Stimulated activated CD8-positive, alpha-beta memory T cell treated with anti-CD3 and anti-CD28 coated beads, Interleukin-7, amount 100 ng/mL, for 24 hours (primary cell): Measurements from ENCODE around the gene HEY2.

ENCODE experiments used
- DNase-seq: peaks from one replicate; pipeline ENCODE4 v3.0.0-alpha.2; 2020; ENCODE audit warnings: low read depth

Gene HEY2

DNA sequence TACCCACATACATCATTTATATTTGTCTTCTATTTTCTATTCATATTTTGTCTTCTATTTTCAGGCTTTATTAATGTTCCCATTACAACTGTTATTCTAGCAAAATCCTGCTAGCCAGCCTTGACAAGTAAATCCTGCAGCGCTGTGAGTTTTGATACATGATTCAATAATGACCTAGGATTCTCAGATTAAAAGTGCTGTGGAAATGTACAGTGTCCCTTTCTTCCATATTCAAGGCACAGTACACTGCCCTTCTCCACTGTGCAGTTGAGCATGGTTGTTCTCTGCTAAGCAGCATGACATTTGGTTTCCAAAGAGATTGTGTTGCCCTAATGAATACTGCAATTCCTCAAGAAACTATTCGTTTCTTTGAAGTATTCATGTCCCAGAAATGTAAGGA is 5.8 kb upstream of the HEY2 start:
- no peak for DNase-seq

DNA sequence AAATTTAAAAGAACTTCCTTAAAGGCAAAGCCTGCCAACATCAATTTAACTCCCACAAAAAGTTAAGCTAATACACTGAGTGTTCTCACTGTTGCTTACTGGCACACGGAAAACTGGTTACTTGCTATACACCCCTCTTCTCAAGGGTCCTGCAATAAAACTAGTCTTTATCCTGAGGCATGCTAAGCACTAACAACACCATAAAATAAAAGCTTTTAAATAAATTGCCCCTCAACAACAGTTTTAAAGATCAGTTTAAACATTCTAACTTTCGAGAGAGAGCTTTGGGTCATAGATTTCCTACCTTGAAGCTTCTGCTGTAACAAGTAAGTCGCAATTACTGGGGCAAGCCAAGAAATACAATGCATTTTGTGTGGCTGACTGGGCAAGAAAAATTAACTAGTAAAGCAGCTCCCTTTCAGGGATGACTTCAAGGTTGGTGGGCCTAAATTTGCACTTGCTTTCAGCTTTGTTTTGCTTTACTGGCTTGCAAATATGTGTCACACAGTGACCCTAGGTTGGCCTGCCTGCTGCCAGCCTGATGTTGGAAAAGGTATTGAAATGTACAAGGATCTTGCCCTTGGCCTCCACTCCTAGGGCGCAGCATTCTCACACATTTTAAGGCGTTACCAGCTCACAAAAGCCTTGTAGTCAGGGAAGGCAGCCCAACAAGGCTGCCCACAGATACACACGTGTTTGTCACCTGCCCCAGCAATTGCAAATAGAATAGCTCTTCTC is 4.0 kb upstream of the HEY2 start:
- DNase-seq, result no peak

DNA sequence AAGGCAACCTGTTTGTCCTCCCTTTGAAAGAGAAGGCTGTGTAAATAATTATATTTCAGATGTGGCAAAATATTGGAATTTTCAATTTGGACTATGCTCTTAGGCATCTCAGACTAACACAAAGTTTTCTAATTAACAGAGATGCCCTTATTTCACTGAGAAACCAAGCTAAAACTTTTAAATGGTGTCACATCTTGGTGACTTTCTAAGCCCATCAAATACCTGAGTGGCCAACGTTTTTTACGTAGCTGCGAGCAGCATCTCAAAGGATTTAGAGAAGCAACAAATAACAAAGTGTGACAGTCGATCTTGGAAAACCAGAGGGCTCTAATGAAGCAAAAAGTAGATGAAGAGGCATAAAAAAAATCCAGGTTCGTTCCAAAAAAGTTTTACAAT is 3.4 kb upstream of the HEY2 start:
- no peak for DNase-seq

DNA sequence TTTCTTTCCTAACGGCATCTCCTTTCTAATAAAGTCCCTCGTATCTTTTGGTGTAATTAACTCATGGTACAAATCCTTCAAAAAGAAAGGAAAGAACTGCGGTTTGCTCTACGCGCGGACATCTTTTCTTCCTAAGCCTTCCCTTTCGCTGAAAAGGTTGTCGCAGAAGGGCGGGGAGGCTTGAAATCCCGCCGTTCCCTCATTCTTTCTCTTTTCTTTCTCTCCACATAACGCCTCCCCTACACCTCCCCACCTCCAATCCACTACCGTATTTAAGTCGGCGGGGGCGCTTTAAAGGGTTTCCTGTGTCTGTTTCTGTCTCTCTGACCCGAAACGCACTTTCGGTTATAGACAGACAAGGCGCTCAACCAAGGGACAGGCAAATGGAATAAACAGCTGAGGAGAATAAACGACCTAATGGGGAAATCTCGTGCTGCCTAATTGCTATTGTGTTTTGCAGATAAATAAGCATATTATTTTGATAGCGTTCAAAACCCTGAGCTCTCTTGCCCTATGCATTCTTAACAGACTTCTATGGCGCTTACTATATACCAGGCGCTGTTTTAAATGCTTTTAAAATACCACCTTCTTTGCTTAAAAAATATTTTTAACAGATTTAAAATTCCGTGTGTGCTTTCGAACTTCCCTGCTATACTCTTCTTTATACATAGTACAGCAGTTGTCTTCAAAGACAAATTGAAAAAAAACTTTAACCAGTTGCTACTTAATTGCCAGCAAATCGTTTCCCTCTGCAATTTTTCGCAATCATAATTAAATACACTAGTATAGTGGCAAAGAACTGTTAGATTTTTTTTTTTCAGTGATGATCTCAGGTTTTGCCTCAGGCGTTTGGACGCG is 2.5 kb upstream of the HEY2 start:
- no peak for DNase-seq

DNA sequence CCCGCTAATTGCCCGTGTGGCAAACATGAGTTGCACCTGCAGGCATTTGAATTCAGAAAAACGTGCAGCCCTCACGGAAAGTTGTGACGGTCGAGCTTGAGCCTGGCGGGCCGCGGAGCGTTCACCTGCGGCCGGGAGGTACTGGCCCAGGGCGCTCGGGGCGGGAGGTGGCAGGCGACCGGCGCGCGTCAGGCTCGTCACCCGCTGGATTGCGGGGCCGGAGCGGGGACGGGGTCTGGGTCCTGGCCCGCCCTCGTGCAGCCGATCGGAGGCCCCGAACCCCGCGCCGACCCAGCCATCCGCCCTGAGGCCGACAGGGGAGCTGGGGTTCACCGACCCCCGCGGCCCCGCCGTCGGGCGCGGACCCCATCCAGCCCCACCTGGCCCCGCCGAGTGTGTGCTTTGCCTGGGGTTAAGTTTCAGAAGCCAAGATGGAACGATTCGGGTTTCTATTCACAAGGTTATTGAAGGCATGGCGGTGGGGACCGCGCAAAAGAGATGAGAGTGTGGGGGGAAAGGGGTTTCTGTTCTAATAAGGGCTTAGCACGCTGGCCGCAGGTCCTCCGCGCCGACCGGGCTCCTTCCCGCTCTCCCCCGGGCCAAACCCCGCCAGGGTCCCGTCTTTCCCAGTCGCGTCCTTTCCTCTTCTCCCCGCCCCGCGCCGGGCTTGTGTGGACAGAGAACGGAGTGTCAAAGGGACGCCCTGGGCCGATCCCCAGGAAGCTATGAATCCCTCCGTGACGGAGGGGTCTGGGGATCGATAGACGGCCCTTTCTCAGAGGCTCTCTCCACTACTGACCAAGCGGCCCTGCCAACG is 1.6 kb upstream of the HEY2 start:
- no peak for DNase-seq

DNA sequence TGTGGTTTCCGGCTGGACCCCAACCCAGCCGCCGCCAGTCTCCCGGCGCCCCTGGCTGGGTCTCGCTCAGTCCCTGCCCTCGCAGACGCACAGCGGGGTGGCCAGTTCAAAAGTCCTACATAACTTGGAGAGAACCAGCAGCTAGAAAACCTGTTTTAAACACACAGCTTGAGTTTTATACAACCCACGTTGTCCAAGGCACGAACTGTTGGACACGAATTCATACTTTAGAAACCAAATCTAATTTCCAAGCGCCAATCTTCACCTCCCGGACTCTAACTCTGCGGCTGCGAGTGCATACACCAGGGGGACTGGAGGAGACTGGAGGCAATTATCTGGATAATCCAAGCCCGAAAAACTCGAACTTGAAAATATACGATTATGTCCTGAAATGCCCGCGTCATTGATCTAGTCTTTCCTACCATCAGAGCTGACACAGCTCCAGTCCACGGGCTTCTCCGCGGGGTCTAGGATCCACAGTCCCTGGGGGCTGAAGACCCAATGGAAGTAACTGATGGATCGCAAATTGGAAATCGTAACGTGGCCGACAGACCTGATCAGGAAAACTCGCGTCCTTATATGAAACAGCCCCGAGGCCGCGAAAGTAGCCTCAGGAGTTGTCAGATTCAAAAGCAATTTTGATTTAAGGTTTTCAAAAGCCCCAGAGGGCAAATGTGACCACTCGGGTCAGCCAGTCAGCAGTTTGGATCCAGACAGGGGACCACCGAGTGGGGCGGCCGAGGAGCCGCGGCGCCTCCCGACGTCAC is 843 bp upstream of the HEY2 start:
- no peak for DNase-seq

DNA sequence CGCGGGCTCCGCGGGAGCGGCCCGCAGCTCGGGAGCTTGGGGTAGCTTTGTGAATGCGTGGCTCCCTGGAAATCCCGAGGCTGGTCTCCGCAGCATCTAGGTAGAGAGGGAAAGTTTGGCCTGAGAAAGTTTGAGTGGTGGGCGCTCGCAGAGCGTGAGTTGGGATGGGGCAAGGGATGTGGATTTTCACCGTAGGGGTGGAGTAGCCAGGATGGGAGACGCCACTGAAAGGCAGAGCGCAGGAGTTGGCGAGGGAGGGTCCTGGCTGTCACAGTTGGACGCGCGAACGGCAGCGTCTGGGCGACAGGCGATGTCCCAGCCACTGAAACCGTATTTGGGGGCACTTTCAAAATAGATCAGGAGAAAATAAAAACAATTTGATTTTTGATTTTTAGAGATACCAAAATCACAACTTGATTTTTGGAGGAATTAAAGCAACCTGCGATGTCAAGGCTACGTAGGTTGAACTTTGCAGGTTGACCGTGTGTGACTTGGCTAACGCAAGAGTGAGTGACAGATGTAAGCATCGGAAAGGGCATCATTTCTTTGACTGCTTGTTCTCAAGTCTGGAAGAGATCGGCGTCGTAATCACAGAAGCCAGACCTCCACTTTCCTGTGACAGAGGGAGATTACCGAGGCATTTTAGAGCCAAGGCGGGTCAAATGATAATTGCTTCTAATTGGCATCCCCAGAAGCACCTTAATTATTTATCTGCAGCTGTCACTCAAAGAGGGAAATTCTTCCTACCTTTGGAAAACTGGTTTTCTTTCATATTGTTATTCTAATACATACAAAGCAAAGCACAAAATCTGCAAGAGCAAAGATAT is 646 bp downstream of the HEY2 start:
- no peak for DNase-seq

DNA sequence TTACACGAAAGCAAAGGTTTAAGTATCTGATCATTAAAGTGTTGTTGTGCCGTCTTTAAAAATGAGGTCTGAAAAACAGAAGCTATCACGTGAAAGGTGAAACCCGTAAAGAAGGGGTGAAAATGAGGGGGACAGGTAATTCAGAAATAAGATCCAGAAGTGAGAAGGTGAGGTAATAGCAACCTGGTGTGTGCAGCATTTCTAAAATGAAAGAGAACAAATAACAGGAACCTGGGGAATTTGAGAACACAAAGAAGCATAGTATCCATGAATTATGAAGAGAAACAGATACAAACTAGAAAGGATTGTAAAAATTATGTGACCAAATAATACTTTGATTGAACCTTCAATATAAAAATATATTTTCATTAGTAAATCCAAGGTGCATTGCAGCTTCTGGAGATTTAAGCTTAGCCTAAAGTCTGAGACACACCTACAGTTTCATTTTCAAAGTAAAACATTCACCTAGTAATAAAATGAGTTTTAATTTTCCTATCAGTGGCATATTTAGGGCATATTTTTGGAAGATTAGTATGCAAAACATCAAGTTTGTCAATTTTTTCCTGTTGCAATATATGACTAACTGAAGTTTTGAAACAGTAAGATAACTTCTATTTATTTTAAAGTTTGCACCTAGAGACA is 1.4 kb downstream of the HEY2 start:
- DNase-seq, result no peak

DNA sequence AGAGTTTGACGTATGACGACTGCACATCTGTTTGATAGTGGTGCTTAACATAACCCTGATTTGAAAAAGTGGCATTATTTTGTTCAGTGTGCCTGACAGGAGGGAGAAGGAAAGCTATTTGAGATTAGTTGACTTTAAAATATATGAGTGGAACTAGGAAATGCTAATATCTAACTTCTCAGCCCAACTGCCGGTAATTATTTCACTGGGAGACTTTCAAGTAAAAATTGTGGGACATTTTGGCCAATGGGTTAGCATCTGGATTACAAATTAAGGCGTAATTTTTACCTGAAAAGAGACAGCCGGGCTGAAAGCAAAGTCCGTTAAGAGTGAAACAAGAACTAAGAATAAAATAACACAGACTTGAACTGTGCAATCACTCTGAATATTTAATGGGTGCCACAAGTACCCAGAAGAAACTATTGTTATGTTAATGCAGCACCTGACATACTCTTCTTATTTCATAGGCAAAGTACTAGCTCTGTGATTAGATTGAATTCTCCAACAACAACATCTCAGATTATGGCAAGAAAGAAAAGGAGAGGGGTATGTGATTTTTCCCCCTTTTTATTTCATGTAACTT is 2.0 kb downstream of the HEY2 start:
- no peak for DNase-seq

DNA sequence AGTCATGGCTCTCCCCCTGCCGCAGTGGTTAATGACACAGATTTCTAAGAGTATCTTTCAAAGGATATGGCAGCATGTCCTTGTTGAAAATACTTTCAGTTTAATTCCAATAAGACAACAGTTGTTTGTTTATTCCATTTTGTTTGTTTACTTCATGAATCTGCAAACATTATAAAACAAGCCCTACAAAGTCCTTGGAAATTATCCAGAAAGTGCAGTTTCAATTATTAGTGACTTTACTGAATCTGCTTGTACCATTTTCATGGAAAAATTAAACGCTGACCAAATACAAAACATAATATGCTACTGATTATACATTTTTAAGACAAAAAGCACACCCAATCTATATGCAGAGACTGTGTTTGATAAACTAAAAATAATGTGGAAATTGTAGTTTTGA is 3.3 kb downstream of the HEY2 start:
- DNase-seq, result no peak

DNA sequence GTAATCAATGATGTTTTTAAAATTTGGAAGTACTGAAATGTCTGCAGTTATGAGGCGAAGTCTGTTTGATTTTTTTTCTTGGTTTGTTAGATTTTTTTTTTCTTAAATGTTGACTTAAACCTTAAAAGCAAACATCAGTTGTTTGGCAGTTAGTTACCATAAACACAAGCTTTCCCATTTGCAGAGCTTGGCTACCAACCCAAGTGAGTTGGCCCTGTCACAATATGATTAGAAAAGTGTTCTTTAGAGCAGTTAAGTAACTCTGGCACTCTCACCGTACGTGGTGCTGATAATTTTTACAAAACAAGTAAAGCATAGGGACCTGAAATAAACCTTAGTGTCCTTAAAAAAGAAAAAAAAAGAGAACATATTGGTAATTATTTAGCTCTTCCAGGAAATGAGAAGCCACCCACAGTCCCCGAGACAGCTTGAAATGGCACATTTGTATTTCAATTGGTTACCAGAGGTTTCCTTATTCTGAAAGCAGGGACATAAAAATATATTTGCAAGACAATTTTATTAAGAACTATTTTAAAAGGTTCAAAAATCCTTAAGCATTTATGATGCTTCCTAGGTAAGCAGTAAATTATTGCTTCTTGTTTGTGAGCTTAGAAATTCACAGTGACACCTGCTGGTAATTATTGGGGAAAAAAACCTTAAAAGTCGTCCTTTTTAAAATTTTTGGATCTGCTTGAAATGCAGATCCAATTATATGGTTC is 3.9 kb downstream of the HEY2 start:
- no peak for DNase-seq

DNA sequence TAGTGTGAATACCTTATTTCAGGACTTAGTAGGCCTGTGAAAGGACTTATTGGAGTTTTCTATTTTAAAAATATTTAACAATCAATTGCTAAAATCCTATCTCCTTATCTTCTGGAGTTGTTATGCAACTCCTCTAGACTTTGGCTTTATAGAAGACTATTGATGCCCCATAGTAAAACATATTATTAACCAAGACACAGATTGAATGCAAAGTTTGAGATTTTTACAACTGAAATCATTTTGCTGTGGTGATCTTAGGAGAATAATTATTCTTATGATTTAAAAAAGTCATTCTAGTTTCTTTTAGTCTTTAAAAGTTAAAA is 4.5 kb downstream of the HEY2 start:
- DNase-seq, result no peak

DNA sequence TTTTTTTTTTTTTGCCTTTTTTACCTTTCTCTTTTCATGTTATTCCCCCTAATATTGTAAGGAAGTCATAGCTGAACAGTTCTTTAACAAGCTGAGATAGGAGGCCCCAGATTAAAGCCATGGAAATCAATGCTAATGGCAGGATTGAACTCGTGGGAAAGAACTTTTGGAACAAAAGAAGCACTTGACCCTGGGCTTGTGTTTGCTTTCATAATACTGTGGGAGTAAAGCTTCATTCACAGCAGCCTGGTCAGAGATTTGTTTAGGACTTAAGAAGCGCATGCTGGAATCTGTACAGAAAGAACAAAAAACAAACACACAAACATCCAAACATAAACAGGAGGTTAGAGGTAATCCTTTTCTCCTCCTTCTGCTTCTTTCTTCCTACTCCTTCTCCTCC is 5.1 kb downstream of the HEY2 start:
- DNase-seq, result no peak

DNA sequence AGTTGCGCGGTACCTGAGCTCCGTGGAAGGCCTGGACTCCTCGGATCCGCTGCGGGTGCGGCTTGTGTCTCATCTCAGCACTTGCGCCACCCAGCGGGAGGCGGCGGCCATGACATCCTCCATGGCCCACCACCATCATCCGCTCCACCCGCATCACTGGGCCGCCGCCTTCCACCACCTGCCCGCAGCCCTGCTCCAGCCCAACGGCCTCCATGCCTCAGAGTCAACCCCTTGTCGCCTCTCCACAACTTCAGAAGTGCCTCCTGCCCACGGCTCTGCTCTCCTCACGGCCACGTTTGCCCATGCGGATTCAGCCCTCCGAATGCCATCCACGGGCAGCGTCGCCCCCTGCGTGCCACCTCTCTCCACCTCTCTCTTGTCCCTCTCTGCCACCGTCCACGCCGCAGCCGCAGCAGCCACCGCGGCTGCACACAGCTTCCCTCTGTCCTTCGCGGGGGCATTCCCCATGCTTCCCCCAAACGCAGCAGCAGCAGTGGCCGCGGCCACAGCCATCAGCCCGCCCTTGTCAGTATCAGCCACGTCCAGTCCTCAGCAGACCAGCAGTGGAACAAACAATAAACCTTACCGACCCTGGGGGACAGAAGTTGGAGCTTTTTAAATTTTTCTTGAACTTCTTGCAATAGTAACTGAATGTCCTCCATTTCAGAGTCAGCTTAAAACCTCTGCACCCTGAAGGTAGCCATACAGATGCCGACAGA is 9.9 kb downstream of the HEY2 start:
- DNase-seq, result no peak

DNA sequence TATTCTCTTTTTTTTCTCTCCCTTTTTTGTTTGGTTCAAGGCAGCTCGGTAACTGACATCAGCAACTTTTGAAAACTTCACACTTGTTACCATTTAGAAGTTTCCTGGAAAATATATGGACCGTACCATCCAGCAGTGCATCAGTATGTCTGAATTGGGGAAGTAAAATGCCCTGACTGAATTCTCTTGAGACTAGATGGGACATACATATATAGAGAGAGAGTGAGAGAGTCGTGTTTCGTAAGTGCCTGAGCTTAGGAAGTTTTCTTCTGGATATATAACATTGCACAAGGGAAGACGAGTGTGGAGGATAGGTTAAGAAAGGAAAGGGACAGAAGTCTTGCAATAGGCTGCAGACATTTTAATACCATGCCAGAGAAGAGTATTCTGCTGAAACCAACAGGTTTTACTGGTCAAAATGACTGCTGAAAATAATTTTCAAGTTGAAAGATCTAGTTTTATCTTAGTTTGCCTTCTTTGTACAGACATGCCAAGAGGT is 10.6 kb downstream of the HEY2 start:
- no peak for DNase-seq

DNA sequence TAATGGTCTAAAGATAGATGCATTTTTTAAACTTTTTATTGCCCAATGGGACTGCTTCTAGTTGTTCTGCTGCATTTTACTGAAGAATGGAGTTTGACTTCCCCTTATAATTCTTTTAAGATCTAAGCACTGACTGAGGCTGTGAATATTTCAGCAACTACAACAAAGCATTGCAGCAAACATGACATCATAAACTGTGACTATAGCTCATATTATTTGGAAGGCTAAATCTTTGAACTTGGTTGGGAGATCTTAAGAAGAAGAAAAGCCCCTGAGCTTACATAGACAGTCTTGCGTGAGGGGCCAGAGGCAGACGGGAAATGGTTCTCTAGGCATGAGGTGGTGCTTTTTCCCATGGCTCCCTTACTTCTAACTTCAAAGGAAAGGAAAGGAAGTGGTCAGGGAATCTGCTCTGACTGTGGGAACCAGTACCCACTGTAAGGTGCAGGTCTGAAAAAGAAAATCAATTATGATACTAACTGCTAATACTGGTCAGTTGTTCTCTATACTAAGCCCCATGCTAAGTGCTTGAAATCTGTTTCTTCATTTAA is 14.8 kb downstream of the HEY2 start:
- no peak for DNase-seq

DNA sequence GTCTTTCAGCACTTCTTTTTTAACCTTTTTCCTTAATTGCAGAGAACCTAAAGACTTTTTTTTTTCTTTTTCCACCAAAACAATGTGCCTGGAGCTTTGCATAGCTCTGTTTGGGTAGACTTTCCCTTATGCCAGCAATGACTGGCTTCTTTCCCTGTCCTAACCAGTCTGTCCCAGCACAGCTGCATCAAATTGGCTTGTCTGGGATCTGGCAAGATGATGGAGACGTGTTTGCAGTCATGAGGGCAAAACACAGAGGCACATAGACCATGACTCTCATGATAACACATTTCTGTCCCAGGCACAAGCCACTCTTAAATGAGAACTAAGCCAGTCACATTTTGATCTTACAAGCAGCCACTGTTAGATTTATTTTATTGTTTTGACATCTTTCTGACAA is 16.5 kb downstream of the HEY2 start:
- no peak for DNase-seq

DNA sequence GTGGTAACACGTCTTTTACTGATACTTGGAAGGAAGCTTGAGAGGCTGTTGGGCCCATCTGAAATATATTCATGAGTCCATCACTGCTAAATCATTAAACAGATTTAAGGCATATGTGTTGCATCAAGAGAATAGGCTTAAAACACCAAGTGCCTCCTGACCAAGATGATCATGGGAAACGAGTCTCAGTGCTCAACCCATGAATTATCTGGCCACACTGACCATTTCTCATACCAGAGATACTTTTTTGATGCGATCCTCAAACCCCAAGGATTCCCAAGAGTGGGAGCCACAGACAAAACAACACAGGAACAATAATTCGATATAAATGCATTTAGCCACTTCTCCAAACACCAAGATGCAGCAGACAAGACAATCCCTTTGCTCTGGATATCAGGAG is 17.2 kb downstream of the HEY2 start:
- DNase-seq, result no peak
